Smooth muscle cell (in vitro differentiated cells): Measurements from ENCODE around the gene SGCD. TPM values are rescaled to one million over a fixed set of nuclear protein-coding genes. Genes with fewer than 3 reads are reported as not detected.

Experiments
- DNase-seq: peaks from one replicate; lab custom pipeline; 2025; ENCODE audit not compliant: unreplicated experiment; lab: John Stamatoyannopoulos, UW
- H2AFZ ChIP-seq: fragments of 200-600 bp; sonication (generic); 2 replicates; pipeline ENCODE4 v1.6.0; 2016; ENCODE audit warnings: antibody characterized with exemption, low read depth, mild to moderate bottlenecking
- H3F3A ChIP-seq: fragments of 200-600 bp; sonication (generic); 2 replicates; pipeline ENCODE4 v1.6.0; 2017; ENCODE audit warnings: antibody characterized with exemption, low read depth
- H3K27ac ChIP-seq: fragments of 200-600 bp; sonication (generic); 2 replicates; pipeline ENCODE4 v1.5.1; 2016; ENCODE audit warnings: low read depth, mild to moderate bottlenecking
- H3K27me3 ChIP-seq: fragments of 200-600 bp; sonication (generic); 2 replicates; pipeline ENCODE4 v1.6.1; 2016; ENCODE audit warnings: low read depth, mild to moderate bottlenecking
- H3K36me3 ChIP-seq: fragments of 200-600 bp; sonication (generic); 2 replicates; pipeline ENCODE4 v1.5.1; 2016; ENCODE audit warnings: low read depth
- H3K4me1 ChIP-seq: fragments of 200-600 bp; sonication (generic); 2 replicates; pipeline ENCODE4 v1.5.1; 2016; ENCODE audit warnings: low read depth
- H3K4me2 ChIP-seq: fragments of 200-600 bp; sonication (generic); 2 replicates; pipeline ENCODE4 v1.6.0; 2016; ENCODE audit warnings: mild to moderate bottlenecking
- H3K4me3 ChIP-seq: fragments of 200-600 bp; sonication (generic); 2 replicates; pipeline ENCODE4 v1.5.1; 2016; ENCODE audit warnings: mild to moderate bottlenecking
- H3K79me2 ChIP-seq: fragments of 200-600 bp; sonication (generic); 2 replicates; pipeline ENCODE4 v1.6.0; 2016; ENCODE audit warnings: low read depth, mild to moderate bottlenecking
- H3K9ac ChIP-seq: fragments of 200-600 bp; sonication (generic); 2 replicates; pipeline ENCODE4 v1.6.0; 2016; ENCODE audit warnings: low read depth
- H3K9me3 ChIP-seq: fragments of 200-600 bp; sonication (generic); replicated peaks from 2 replicates; pipeline ENCODE4 v1.5.1; 2016; ENCODE audit warnings: low read depth
- H4K20me1 ChIP-seq: fragments of 200-600 bp; sonication (generic); 2 replicates; pipeline ENCODE4 v1.6.0; 2016; ENCODE audit warnings: low read depth
- CTCF ChIP-seq: fragments of 200-600 bp; sonication (generic); IDR thresholded peaks from 2 replicates; pipeline ENCODE4 v1.5.1; 2017; ENCODE audit warnings: borderline replicate concordance, mild to moderate bottlenecking, antibody characterized with exemption; ENCODE audit not compliant: insufficient read depth, poor library complexity, severe bottlenecking
- WGBS: methylation state at CpG from one replicate; pipeline ENCODE4 v1.1.7; 2016; ENCODE audit warnings: low lambda C conversion rate; 5-methylcytosine and 5-hydroxymethylcytosine counted together
- polyA plus RNA-seq: library from polyadenylated mRNA; unstranded; fragments of >200 nt; fragmentation: Nextera tagmentation; extraction: Ambion mirVana; gene quantifications from 2 replicates; pipeline ENCODE4 v1.2.1, GENCODE V29; 2016
- total RNA-seq: library from RNA; depleted of rRNA; stranded (reverse); fragments of >200 nt; gene quantifications from 2 replicates; pipeline ENCODE4 v1.2.3, GENCODE V29; 2014

Gene SGCD
- total and polyA plus RNA-seq, 2 experiments from 2014 or later = 1.6 to 3.5 TPM

GRCh38 chr5:156459812-156460385, 132.9 kb downstream of the SGCD start:
- no peak for TF ChIP-seq CTCF
- no peaks in the 10 kb centered on the region for H3K27me3 ChIP-seq
- H3K4me3 ChIP-seq = no peak overlapping the region
- H2AFZ ChIP-seq = no peak overlapping the region
- H3K4me1 ChIP-seq = no peaks in the 10 kb centered on the region
- no peaks in the 10 kb centered on the region for H3K36me3 ChIP-seq
- no peaks in the 10 kb centered on the region for H4K20me1 ChIP-seq
- H3K9ac ChIP-seq = no peak overlapping the region
- H3K4me2 ChIP-seq = no peak overlapping the region
- H3K27ac ChIP-seq = no peak overlapping the region
- no peaks in the 10 kb centered on the region for H3K79me2 ChIP-seq
- H3K9me3 ChIP-seq = no peaks in the 10 kb centered on the region
- 94% methylated on average over 1 of the region's 1 CpG for WGBS
- no peaks in the 10 kb centered on the region for H3F3A ChIP-seq
- DNase-seq = no peak

DNA sequence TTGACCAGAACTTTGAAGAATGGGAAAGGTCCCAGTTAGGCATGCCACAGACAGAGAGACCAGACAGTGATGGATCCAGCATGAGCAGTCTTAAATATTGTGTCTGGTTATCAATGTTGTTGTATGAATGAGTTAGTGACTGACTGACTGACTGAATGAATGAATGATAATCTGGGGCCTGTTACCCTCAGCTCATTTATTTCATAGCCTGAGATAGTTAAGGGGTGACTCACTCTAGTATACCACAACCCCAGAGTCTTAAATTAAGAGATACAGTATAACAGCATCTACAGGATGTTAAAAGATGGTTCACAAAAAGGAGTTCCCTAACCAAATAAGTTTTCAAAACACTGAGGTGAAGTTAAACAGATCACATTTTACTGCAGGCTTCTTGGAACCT, 133.5 kb downstream of the SGCD start:
- no peak for DNase-seq
- Histone ChIP-seq H3K9me3 (no peaks in the 10 kb centered on the region), H3F3A (no peaks in the 10 kb centered on the region), H3K27me3 (no peaks in the 10 kb centered on the region), H3K36me3 (no peaks in the 10 kb centered on the region), H4K20me1 (no peaks in the 10 kb centered on the region), H3K4me1 (no peaks in the 10 kb centered on the region), H3K27ac (no peak overlapping the region), H3K4me2 (no peak overlapping the region), H3K9ac (no peak overlapping the region), H3K79me2 (no peaks in the 10 kb centered on the region), H2AFZ (no peak overlapping the region), H3K4me3 (no peak overlapping the region)
- TF ChIP-seq CTCF = no peak

DNA sequence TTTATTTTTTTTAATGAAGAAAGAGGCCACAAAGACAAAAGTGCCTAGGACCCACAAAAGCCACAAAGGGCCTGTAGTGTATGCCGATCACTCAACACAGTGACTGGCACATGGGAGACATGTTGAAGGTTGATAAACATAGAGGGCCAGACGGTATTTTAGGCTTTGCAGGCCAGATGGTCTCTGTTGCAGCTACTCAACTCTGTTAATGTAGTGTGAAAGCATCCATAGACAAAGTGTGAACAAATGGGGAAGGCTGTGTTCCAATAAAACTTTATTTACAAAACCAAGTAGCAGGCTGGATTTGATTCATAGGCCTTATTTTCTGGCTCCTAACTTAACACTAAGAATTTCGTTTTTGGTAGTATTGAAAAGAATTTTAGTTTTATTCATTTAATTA, 139.9 kb downstream of the SGCD start:
- no peak for DNase-seq
- Histone ChIP-seq H4K20me1 (no peaks in the 10 kb centered on the region), H3K4me2 (no peak overlapping the region), H3K9me3 (no peaks in the 10 kb centered on the region), H3K27ac (no peak overlapping the region), H3K79me2 (no peaks in the 10 kb centered on the region), H3K4me3 (no peak overlapping the region), H2AFZ (no peak overlapping the region), H3F3A (no peaks in the 10 kb centered on the region), H3K36me3 (no peaks in the 10 kb centered on the region), H3K4me1 (no peaks in the 10 kb centered on the region), H3K27me3 (no peaks in the 10 kb centered on the region), H3K9ac (no peak overlapping the region)
- WGBS = 86% methylated on average over 3 of the region's 3 CpGs
- TF ChIP-seq CTCF = no peak

GRCh38 chr5:156469636-156470035, 142.7 kb downstream of the SGCD start:
- Histone ChIP-seq H3K4me3 (no peak overlapping the region), H4K20me1 (no peaks in the 10 kb centered on the region), H3K4me1 (no peaks in the 10 kb centered on the region), H2AFZ (no peak overlapping the region), H3K27me3 (no peaks in the 10 kb centered on the region), H3K27ac (no peak overlapping the region), H3F3A (no peaks in the 10 kb centered on the region), H3K9ac (no peak overlapping the region), H3K36me3 (no peaks in the 10 kb centered on the region), H3K4me2 (no peak overlapping the region), H3K79me2 (no peaks in the 10 kb centered on the region), H3K9me3 (no peaks in the 10 kb centered on the region)
- no peak for DNase-seq
- 95% methylated on average over 3 of the region's 3 CpGs for WGBS
- no peak for TF ChIP-seq CTCF
